ENCODE data around the gene KRTAP6-2. TPM values are rescaled to one million over a fixed set of nuclear protein-coding genes. Genes with fewer than 3 reads are reported as not detected.

KRTAP6-2 gene
- polyA plus RNA-seq, 1 of the 3 experiments (the other 2 are of a cell fraction): not detected

GRCh38 chr21:30634906-30635305, 36.2 kb upstream of the KRTAP6-2 start, which contains the start of gene KRTAP20-2:
Gene KRTAP20-2 (plus strand): TSS chr21:30635206. CDS start chr21:30635264, 58 bp downstream.
- 0% methylated on average over 1 of the region's 1 CpG for WGBS (ENCODE audit: low lambda C conversion rate)

GRCh38 chr21:30629200-30629599, 30.5 kb upstream of the KRTAP6-2 start:
- H3K27me3 ChIP-seq (ENCODE audit: insufficient read depth): no peaks in the 10 kb centered on the region
- ChIA-PET POLR2A (no interaction called here), CTCF (no interaction called here)
- no peaks in the 10 kb centered on the region for H3K79me2 ChIP-seq (ENCODE audit: insufficient read depth)
- TF ChIP-seq MAX (IDR thresholded peaks at IDR 0.05; ENCODE audit: low read depth) (no peak), YY1 (IDR thresholded peaks at IDR 0.05; ENCODE audit: low read depth) (no peak), GABPA (IDR thresholded peaks at IDR 0.05; ENCODE audit: low read depth) (no peak), SIN3A (IDR thresholded peaks at IDR 0.05; ENCODE audit: borderline replicate concordance, low read depth, low read length) (no peak), RXRA (IDR thresholded peaks at IDR 0.05; ENCODE audit: borderline replicate concordance, low read depth) (no peak), RFX5 (IDR thresholded peaks at IDR 0.05; ENCODE audit: low read length) (no peak), CHD2 (IDR thresholded peaks at IDR 0.05; ENCODE audit: low read length, partially characterized antibody) (no peak), JUND (IDR thresholded peaks at IDR 0.05) (no peak)
- no peaks in the 10 kb centered on the region for H3K36me3 ChIP-seq (replicated peaks in 1 of 2; ENCODE audit: control insufficient read depth in 1 of 2, insufficient read depth in 2 of 2, low read length in 1 of 2)
- H3K4me1 ChIP-seq (ENCODE audit: control insufficient read depth in 1 of 2, insufficient read depth in 2 of 2, low read depth in 1 of 2, low read length in 1 of 2): no peaks in the 10 kb centered on the region
- no peak overlapping the region for H3K27ac ChIP-seq (ENCODE audit: low read depth in 2 of 2, low read length in 1 of 2)
- no peaks in the 10 kb centered on the region for H3K9me3 ChIP-seq
- no peaks in the 10 kb centered on the region for H3K9me2 ChIP-seq
- no peaks in the 10 kb centered on the region for H3F3A ChIP-seq (replicated peaks; ENCODE audit: insufficient read depth)
- no peak overlapping the region for H2AFZ ChIP-seq (ENCODE audit: low read depth)
- H4K20me1 ChIP-seq (ENCODE audit: insufficient read depth): no peaks in the 10 kb centered on the region
- H3K4me3 ChIP-seq (ENCODE audit: low read depth in 2 of 2, low read length in 1 of 2): no peak overlapping the region
- no peak for DNase-seq
- H3K9ac ChIP-seq: no peak overlapping the region
- no peak overlapping the region for H3K4me2 ChIP-seq
- WGBS (ENCODE audit: low lambda C conversion rate): 14% methylated on average over 1 of the region's 1 CpG

More at GRCh38 chr21:30634906-30635305, 36.2 kb upstream of the KRTAP6-2 start, which contains the start of gene KRTAP20-2:
- DNase-seq: no peak
- Histone ChIP-seq H4K20me1 (ENCODE audit: insufficient read depth) (no peaks in the 10 kb centered on the region), H3K36me3 (replicated peaks in 1 of 2; ENCODE audit: control insufficient read depth in 1 of 2, insufficient read depth in 2 of 2, low read length in 1 of 2) (no peaks in the 10 kb centered on the region), H2AFZ (ENCODE audit: low read depth) (no peak within 1 kb of the TSS), H3K4me3 (ENCODE audit: low read depth in 2 of 2, low read length in 1 of 2) (no peak within 1 kb of the TSS), H3K9ac (no peak within 1 kb of the TSS), H3K4me1 (ENCODE audit: control insufficient read depth in 1 of 2, insufficient read depth in 2 of 2, low read depth in 1 of 2, low read length in 1 of 2) (no peaks in the 10 kb centered on the region), H3K79me2 (ENCODE audit: insufficient read depth) (no peaks in the 10 kb centered on the region), H3K4me2 (no peak within 1 kb of the TSS), H3K27me3 (ENCODE audit: insufficient read depth) (no peaks in the 10 kb centered on the region; the same call in 1 of the 2 replicates), H3K27ac (ENCODE audit: low read depth in 2 of 2, low read length in 1 of 2) (no peak within 1 kb of the TSS), H3F3A (replicated peaks; ENCODE audit: insufficient read depth) (no peaks in the 10 kb centered on the region), H3K9me2 (no peaks in the 10 kb centered on the region), H3K9me3 (no peaks in the 10 kb centered on the region)
- POLR2A ChIA-PET: no interaction called here
- CTCF ChIA-PET: no interaction called here
- TF ChIP-seq MEF2A (IDR thresholded peaks at IDR 0.05; ENCODE audit: borderline replicate concordance, low read depth) (no peak), SMC3 (IDR thresholded peaks at IDR 0.05; ENCODE audit: low read depth, low read length) (no peak), ELF1 (IDR thresholded peaks at IDR 0.05) (no peak), TAF1 (IDR thresholded peaks at IDR 0.05; ENCODE audit: borderline replicate concordance, low read depth, low read length) (no peak), RXRA (IDR thresholded peaks at IDR 0.05; ENCODE audit: borderline replicate concordance, low read depth) (no peak), RAD21 (IDR thresholded peaks at IDR 0.05; ENCODE audit: low read length) (no peak), YY1 (IDR thresholded peaks at IDR 0.05; ENCODE audit: low read depth) (no peak), NRF1 (IDR thresholded peaks at IDR 0.05; ENCODE audit: low read depth, low read length) (no peak), EP300 (IDR thresholded peaks at IDR 0.05; ENCODE audit: borderline replicate concordance in 1 of 2, low read depth in 1 of 2, low read length in 1 of 2) (no peak), GABPA (IDR thresholded peaks at IDR 0.05; ENCODE audit: low read depth) (no peak), MXI1 (IDR thresholded peaks at IDR 0.05; ENCODE audit: low read depth, low read length) (no peak)
